Kidney epithelial cell (primary cell): ENCODE data around the gene DCC. TPM values are rescaled to one million over a fixed set of nuclear protein-coding genes. Genes with fewer than 3 reads are reported as not detected.

Experiments
- DNase-seq: peaks from one replicate; pipeline ENCODE4 v3.0.0-alpha.2; 2010; ENCODE audit warnings: low read depth
- H3K27me3 ChIP-seq: 2 replicates; pipeline ENCODE4 v1.6.0; 2011; ENCODE audit warnings: low read length; ENCODE audit not compliant: control insufficient read depth, insufficient read depth
- H3K36me3 ChIP-seq: 2 replicates; pipeline ENCODE4 v1.5.1; 2011; ENCODE audit warnings: low read length; ENCODE audit not compliant: control insufficient read depth, insufficient read depth
- H3K4me3 ChIP-seq: 2 replicates; pipeline ENCODE4 v1.5.1; 2011; ENCODE audit warnings: low read depth, mild to moderate bottlenecking, control low read depth, low read length
- CTCF ChIP-seq: IDR thresholded peaks from 2 replicates; pipeline ENCODE4 v1.5.1; 2011; ENCODE audit warnings: mild to moderate bottlenecking, moderate library complexity, low read length, control low read depth, inconsistent platforms; ENCODE audit not compliant: insufficient read depth, poor library complexity, severe bottlenecking
- total RNA-seq: library from RNA; depleted of rRNA; stranded (reverse); fragments of >200 nt; gene quantifications from 2 replicates; pipeline ENCODE4 v1.2.3, GENCODE V29; 2015

Gene DCC
- total RNA-seq, 1 donor from 2014 or later: 0.04 TPM

GRCh38 chr18:52829320-52829719 lies 489.3 kb downstream of the DCC start:
- no peak for TF ChIP-seq CTCF
- DNase-seq: no peak

DNA sequence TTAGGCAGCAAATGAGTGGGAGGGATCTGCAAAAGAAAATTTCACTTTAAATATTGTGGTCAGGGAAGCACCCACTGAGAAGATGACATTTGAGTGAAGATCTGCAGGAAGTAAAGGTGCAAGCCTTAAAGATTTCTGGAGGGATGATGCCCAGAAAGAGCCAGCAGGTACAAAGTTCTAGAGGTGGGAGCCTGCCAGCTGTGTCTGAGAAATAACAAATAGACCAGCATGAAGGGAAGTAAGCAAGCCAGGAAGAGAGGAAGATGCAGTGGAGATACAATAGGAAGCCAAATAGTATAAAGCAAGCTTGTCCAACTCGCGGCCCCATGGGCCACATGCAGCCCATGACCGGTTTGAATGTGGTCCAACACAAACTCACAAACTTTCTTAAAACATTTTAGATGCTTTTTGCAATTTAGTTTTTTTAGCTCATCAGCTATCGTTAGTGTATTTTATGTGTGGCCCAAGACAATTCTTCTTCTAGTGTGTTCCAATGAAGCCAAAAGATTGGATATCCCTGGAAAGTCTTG lies 489.9 kb downstream of the DCC start:
- DNase-seq: no peak
- Histone ChIP-seq H3K36me3 (no peaks in the 10 kb centered on the region), H3K27me3 (no peaks in the 10 kb centered on the region), H3K4me3 (no peak overlapping the region)
- TF ChIP-seq CTCF: no peak

More at GRCh38 chr18:52829320-52829719, 489.3 kb downstream of the DCC start:
- Histone ChIP-seq H3K27me3 (no peaks in the 10 kb centered on the region), H3K4me3 (no peak overlapping the region), H3K36me3 (no peaks in the 10 kb centered on the region)

- H3K4me3 ChIP-seq: no peak overlapping the region
- H3K27me3 ChIP-seq: no peaks in the 10 kb centered on the region
- H3K36me3 ChIP-seq: no peaks in the 10 kb centered on the region
- no peak for TF ChIP-seq CTCF
- no peak for DNase-seq
These were observed 504.3 kb downstream of the DCC start for GRCh38 chr18:52844323-52844722.

DNA sequence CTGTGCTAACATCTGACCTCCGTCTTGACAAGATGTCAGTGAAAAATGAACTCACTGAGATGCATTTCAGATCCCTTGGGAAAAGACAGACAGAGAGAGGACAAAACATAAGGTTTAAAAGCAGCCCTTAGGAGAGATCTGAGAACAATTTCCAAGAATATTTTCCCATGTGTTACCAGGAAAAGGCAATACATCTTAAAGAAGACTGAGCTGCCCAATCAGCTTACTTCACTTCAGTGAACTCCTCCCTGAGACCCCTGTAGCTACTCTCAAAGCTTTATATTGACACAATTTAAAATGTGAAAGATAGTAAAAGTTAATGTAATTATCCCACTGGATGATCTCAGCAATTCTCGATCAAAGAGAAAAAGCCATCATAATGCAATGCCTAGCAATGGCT lies 505.0 kb downstream of the DCC start:
- Histone ChIP-seq H3K27me3 (no peaks in the 10 kb centered on the region), H3K4me3 (no peak overlapping the region), H3K36me3 (no peaks in the 10 kb centered on the region)
- DNase-seq: no peak
- TF ChIP-seq CTCF: no peak

DNA sequence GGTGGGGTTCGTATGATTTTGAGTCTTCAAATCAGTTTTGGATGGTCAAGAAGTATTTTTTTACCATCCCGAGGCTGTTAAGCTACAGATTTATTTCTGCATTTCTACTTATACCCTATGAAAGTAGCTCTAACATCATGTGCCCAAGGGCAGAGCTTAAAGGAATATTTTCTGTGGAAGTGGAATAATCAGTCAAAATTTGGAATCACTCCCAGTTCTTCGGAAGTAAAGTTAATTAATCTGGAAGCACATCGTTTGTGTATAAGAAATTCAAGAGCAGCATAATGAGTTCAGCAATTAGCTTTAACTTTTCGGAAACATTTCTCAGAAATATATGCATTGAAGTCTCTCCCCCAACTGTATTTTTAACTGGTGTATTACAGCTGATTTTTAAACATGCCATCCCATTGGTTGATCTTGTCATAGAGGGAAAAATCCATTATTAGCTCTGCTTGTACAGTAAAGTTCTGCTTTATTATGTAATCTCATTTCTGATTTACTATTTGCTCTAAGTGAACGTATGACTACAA lies 510.1 kb downstream of the DCC start:
- Histone ChIP-seq H3K27me3 (no peaks in the 10 kb centered on the region), H3K36me3 (no peaks in the 10 kb centered on the region), H3K4me3 (no peak overlapping the region)
- no peak for TF ChIP-seq CTCF
- no peak for DNase-seq

DNA sequence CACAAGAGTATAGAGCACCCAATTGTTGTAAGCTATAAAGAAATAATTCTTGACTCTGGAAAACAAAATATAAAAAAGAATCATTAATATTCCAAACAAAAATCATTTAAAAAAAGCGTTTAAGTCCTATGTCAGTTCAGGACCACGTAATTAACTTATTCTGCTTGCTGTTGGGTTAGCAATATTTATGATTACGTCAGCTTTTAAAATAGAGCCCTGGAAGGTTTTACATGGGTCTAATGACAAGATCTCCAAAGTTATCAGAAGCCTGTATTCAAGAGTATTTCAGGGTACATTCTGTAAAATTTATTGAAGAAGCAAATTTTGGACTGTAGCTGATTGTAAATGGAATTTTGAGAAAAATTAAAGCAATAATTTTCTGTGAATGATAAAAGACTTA lies 521.6 kb downstream of the DCC start:
- Histone ChIP-seq H3K36me3 (no peaks in the 10 kb centered on the region), H3K27me3 (no peaks in the 10 kb centered on the region), H3K4me3 (no peak overlapping the region)
- no peak for TF ChIP-seq CTCF
- DNase-seq: no peak
